NCI-H128 (cell line): Measurements from ENCODE around the gene TEX19.
"Not testable (repeated sequence)": the region's sequence is repeated elsewhere in the genome, so short reads cannot be mapped to it uniquely, and the experiment has no call there.

ENCODE experiments used
- DNase-seq: peaks from one replicate; lab custom pipeline; 2025; ENCODE audit not compliant: unreplicated experiment; lab: John Stamatoyannopoulos, UW

TEX19 gene

DNA sequence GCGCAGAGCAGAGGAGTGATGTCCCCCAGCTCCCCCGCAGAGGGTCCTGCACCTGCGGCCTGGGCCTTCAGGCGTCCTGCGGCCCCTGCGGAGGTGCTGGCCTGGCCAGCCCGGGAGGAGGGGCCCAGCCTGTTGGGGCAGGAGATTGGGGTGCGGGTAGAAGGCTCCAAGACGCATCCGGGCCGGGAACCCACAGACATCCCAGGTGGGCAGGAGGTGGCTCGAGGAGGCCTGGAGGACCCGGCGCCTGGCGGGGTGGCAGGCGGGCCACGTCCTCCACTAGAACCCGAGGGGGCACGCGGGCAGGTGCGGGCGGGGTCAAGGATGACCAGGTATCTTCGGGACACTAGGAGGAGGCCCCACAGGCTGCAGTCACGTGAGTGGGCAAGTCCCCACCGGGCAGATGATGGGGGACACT is 24.8 kb upstream of the TEX19 start:
- DNase-seq: no peak

DNA sequence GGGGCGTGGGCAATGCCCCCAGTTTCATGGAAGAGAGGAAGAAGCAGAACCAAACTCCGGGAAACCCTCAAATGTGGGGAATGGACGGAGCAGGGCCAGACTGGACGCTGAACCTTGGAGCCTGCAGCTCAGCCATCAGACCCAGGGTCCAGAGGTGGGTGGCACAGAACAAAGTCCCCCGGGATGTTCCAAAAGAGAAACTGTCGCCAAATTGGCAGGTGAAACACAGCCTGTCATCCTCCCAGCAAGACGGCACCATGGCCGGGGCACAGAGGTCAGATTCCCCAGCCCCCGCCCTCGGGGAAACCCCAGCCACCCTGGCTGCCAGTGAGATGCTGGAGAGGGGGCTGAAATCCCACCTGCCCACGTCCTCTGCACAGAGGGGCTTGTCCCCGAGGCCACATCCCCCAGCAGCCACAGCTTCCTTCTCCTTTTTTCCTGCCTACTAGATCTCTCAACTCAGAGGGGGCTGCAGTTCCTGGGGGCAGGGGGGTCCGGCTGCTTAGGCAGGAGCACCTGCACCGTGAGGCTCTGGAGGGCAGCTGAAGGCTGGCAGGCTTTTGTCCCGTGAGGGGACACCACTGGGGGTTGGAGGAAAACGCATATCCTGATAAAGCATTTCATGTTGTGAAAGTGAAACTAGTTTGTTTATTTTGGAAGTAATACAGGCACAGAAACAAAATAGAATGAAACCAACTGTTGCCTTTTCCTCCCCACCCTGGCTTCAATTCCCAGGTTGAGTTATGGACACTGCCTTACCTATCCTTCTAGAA is 24.2 kb upstream of the TEX19 start:
- no peak for DNase-seq

DNA sequence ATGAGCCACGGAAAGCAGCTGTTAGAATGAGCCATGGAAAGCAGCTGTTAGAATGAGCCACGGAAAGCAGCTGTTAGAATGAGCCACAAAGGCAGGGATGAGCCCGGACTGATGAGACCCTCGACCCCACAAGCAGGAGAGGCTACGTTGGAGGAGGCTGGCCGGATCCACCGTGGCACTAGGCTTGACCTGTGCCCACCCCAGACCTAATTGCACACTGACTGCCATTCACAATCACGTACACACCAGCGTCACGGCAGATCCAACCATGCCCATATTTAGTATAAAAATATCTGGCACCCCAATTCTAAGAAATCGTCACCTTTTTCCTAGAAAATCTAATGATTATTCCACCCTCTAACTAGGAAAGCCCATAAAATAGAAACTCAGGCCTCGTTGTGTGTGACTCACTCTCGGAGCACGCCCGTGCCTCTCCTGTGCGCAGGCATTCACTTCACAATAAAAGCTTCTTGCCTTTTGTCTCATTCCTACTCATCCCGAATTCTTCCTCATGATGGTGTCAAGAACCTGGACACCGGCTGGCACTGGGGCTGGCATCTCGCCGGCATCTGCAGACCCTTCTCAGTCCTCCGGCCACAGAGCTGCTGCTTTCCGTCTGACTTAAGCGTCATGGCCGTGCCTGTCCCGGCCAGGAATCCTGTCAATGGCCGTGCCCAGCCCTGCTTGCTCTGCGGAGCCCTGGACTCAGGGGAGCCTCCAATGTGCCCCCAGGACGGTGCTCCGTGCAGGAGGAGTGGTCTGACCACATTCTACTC is 20.0 kb upstream of the TEX19 start:
- DNase-seq: no peak

DNA sequence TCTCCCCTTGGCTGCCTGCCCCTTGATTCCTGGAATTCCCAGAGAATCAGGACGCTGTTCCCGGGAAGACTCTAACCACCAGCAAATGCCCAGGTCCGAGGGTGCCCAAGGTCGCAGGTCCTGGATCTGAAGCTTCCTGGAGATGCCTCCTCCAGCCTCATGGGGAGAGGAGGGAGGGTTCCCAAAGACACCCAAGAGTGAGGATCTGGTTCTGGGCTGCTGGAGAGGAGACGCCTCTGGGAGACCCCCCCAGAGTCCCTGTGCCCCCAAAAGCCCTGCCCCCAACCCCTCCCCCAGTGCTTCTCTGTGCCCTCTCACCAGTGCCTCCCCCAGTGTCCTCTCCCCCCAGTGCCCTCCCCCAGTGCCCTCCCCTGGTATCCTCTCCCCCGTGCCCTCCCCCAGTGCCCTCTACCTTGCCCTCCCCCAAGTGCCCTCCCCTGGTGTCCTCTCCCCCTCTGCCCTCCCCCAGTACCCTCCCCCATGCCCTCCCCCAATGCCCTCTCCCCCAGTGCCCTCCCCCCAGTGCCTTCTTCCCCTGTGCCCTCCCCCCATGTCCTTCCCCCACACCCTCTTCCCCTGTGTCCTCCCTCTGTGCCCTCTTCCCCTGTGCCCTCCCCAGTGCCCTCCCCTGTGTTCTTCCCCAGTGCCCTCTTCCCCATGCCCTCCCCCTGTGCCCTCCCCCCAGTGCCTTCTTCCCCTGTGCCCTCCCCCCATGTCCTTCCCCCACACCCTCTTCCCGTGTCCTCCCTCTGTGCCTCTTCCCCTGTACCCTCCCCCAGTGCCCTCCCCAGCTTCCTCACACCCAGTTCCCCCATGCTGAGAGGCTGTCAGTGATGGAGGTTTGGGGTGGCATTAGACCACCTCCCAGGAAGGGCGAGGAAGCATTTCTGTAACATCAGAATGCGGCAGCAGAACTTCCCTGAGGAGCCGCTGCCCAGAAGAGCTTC is 19.1 kb upstream of the TEX19 start:
- no peak for DNase-seq

DNA sequence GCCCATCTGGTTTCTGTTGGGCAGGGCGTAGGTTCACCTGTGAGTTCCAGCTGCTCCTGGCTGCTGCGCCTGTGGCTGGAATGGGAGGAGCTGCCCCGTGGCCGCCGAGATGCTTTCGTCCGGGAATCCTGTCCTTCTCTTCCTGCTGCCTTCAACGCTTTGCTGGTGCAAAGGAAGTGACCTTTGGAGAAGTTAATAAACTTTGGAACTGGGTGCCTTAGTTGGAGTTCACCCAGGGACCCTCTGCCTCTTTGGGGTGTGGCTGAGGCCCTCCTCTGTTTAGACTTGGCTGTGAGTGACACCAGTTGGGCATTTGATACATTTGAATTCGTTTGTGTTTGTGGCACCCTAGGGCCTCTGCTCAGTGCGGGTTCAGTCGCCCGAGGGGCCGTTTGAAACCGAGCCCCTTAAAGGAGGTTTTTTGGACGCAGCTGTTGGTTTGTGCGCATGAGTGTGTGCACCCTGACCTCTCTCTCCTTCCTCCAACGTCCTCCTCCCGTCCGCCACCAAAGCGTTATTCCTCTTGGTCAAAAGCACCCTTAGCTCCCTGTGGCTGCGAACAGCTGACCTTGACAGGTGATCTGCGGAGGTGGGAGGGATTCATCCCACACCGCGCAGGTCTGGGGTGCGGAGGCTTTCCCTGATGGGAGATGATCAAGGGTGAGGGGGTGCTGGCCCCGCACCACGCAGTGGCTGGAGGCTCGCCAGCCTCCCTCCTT is 16.5 kb upstream of the TEX19 start:
- no peak for DNase-seq

DNA sequence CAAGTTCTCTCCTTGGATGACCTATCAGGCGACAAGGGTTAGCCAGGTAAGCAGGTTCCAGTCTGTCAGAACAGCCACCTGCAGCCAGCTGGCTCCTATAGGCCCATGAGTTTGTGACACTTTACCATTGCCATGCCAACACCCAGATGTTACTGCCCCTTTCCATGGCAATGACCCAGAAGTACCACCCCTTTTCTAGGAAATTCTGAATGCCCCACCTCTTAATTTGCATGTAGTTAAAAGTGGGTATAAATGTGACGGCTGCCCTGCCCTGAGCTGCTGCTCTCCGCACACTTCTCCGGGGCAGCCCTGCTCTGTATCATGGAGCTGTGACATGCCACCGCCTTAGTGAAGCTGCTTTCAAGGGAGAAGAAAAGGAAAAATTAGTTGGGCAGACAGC is 15.5 kb upstream of the TEX19 start:
- no peak for DNase-seq

DNA sequence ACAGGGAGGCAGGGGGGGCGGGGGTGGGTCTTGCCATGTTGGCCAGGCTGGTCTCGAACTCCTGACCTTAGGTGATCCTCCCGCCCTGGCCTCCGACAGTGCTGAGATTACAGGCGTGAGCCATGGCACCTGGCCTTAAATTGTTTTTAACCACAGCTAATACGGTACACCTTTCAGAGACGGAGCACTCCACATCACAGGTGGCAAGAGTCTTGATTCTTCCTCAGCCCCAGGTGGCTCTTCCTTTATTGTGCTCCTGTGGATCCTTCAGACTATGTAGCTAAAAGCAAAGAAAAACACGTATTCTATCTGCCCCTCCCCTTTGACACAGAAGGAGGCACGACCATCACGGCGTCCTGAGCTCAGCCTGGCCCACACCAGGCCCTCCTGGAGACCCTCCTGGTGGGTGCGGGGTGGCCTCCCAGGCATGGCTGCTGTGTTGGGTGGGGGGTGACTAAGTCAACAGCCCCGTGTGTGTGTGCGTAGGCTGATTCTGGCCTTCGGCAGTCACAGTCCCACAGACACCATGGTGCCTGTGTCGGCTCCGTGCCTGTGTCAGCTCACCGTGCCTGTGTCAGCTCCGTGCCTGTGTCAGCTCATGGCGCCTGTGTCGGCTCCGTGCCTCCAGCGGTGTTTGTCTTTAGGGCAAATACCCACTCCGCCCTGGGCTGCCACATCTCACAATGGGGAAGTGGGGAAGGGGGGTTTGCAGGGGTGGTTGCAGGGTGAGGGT is 14.7 kb upstream of the TEX19 start:
- DNase-seq: no peak

DNA sequence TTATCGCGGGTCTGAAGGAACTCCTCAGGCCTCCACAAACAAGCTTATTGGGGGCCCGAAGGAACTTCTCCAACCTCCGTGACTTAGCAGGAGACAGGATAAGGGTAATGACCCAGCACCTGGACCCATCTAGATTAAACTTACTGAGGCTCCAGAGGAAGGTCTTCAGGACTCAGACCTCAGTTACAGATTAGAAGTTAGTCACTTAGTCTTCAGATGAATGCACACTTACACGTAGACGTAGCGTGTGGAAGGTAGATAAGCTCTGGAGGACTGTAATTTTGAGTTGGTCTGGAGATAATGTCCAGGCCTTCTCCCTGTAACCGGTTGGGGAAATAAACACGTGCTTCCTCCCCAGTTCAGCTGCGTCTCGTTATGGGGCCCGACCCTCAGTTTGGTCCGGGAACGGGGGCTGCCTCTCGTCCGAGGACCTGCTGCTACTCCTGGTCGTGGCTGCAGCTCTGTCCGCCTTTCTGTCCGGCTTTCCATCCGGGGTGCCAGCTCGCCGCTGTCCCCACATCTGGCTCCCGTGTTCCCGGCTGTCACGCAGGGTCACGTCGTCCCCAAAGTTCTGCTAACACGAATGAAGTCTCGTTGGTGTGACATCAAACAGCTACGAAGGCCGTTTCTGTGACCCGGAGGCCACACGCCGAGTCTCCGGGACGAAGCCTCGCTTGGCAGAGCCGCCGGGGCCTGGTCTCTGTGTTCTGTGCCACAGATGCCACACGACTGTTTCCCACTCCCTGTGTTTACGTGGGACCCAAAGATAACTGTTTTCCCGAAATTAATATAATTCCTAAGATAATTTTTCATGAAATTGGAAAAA is 13.7 kb upstream of the TEX19 start:
- no peak for DNase-seq

DNA sequence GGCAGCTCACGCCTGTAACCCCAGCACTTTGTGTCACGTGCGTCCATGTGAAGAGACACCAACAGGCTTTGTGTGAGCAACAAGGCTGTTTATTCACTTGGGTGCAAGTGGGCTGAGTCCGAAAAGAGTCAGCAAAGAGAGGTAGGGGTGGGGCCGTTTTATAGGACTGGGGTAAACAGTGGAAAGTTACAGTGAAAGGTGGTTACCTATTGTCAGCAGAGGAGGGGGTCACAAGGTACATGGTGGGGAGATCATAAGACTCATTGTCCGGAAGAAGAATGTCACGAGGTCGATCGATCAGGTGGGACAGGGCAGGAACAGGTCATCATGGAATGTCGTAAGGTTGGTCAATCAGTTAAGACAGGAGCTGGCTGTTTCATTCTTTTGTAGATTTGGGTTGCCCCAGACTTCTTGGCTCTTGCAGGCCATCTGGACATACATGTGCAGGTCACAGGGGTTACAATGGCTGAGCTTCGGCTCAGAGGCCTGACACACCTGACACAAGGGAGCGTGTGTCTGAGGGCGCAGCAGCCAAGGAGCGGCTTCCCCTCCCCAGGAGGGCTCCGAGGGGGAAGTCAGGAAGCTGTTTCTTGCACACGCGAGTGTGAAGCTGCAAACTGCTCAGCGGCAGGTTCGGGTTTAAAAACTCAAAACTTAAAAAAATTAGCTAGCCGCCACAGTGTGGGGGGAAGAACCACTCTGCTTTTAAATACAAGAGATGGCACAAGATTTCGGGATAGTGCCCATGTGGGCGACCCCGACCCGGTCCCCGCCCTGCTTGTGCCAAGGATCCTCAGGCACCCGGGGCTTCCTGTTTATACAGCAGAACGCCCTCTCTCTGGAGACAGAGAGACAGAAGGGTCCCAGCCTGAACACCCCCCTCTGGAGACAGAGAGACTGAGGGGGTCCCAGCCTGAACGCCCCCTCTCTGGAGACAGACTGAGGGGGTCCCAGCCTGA is 12.4 kb upstream of the TEX19 start:
- no peak for DNase-seq

DNA sequence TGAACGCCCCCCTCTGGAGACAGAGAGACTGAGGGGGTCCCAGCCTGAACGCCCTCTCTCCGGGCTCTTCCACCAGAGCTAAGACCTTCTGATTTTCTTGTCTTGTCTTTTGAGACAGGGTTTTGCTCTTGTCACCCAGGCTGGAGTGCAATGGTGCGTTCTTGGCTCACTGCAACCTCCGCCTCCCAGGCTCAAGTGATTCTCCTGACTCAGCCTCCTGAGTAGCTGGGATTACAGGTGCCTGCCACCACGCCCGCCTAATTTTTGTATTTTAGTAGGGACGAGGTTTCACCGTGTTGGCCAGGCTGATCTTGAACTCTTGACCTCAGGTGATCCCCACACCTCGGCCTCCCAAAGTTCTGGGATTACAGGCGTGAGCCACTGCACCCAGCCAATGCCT is 11.1 kb upstream of the TEX19 start:
- DNase-seq: not testable (repeated sequence)

DNA sequence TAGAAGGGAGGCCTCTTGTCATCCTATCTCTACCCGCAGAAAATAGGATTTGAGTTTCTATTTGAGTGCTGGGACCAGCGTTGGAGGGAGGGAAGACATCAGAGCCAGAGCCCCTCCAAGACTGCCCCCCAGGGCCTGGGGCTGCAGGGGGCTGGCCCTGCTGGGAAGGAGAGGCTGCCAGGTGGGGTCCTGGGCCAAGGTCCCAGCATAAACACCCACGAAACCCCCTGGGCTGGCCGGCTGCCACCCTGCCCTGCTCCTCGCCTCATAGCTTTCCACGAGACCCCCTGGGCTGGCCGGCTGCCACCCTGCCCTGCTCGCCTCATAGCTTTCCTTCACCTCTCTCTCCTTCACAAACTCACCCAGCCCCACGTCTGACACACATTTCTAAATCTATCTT is 10.6 kb upstream of the TEX19 start:
- no peak for DNase-seq

DNA sequence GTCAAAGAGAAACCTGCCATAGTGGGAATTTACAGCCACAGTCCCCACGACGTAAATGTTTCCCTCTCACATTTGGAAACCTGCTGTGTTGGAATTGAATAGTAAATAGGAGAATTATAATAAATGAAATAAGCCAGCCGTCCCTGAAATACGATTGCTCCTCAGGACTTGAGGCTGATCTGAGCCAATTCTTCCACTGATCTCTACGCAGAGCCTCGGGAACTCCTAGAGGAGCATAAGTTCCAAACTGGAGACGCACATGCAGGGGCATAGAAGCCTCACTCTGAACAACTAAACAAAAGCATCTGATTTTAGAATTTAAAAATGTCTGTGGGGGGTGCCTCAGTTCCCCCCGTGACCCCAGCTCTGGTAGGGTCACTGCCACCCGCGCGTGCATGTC is 10.2 kb upstream of the TEX19 start:
- DNase-seq: no peak

DNA sequence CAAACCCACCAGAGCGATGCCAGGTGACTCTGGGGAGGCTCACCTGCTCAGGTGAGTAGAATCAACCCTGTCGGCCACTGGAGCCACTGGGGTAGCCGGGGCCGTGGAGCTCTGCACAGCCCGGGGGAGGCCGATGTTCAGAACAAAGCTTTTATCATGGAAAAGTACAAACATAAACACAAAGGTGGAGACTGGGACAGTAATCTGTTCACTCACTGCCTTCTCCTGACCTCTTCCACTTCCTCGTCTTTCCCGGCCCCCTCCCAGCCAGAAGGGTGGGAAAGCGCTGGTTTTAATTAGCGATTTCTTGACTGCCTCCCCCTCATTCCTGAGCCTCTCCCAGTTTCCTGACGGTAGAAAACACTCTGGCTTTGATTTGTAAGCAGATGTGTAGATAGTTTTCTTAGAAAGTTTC is 9.8 kb upstream of the TEX19 start:
- DNase-seq: no peak

DNA sequence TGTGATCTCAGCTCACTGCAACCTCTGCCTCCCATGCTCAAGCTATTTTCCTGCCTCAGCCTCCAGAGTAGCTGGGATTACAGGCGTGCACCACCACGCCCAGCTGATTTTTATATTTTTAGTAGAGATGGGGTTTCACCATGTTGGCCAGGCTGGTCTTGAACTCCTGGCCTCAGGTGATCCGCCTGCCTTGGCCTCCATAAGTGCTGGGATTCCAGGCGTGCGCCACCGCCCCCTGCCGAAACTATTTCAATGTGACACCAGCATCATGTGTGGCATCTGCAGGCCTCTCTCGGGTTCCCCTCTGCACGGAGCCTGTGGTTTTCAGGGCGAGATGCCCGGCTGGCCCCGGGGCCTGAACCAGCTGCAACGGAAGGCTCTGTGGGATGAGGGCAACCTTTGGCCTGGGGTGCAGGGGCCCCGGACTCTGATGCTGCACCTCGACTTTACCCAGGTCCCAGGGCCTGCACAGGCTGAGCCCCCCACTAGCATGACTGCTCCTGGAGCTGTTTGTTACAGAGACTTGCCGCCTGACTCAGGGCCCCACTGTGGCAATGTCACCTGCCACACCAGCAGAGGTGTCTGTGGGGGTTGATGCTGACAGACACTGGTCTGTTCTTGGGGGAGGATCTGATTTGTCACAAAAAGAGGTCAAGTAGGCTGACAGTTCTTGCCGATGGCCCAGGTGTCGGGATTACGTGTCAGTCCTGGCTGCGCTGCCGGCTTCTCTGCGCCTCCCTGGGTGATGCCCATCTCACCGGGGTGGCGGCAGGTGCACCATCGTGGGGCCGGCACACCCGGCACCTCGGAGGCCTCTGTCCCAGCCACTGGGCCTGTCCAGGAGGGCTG is 8.6 kb upstream of the TEX19 start:
- no peak for DNase-seq

DNA sequence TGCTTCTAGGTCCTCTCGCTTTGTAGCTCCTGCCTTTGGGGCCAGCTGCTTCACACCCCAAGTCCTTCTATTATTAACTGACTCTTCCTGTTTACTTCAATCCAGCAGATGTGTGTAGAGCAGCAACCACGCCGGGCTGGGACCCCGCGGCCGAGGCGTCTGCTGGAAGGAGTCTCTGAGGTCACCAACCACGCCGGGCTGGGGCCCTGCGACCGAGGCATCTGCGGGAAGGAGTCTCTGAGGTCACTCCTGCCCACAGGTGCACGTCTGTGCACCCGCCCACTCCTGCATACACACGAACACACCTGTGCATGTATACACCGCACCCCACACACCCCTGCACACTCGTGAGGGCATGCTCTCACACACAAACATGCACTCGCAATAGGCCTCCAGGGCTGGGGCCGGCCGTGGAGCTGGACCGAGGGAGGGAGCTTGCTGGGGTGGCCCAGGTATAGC is 7.8 kb upstream of the TEX19 start:
- no peak for DNase-seq

DNA sequence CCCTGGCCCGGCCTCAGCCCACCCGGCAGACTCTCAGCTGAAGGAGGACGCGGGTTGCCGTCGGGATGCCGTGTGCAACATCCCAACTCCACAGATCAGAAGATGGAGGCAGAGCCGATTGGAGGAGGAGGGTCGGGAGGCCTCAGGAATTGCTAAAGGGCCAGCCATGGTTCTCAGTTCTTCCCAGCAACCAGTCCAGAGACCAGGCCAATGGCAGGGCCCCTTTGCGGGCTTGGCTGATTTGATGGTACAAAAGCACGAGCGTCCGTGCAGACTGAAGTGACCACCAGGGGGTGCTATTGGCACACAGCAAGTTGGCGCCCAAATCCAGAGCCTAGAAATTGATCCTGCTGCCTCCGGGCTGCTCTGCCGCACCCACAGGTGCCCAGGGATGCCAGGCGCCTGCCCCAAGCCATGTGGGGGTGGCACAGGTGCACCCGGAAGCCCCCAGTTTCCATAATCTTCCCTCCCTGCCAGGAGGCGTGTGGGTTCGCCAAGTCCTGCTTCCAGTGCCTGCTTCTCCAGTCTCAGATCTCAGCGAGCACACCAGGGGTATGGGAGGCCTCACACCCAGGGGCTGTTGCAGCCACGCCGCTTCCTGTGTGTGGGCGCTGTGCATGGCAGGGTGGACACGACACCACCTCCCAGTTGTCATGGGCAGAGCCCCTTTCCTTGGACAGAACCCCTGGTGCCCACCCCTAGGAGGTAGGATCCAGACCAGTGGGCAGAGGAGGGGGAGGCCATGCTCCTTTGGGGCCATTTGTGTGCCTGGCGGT is 7.1 kb upstream of the TEX19 start:
- peak; percentile 74 for DNase-seq
